ENCODE measurements around the gene HIF1A. TPM values are rescaled to one million over a fixed set of nuclear protein-coding genes. Genes with fewer than 3 reads are reported as not detected.

Gene HIF1A
- total and polyA plus RNA-seq, 5 donors from 2014 or later: 48.2 to 123 (median 60.7) TPM

- H3K27me3 ChIP-seq (ENCODE audit: control insufficient read depth, insufficient read depth, low read length): peaks cover 1% of the 10 kb centered on the region
- Mint-ChIP-seq H3K9me3 (peaks cover 0 to 4% (median 0%) of the 10 kb centered on the region in 7 donors), H3K27me3 (peaks cover 8% of the 10 kb centered on the region), H3K27ac (peak overlapping the region; percentile 100), H3K4me1 (peaks cover 22 to 51% (median 44%) of the 10 kb centered on the region in 4 donors), H3K4me3 (peak overlapping the region; percentile 88 to 100 (median 98)), H3K36me3 (no peaks in the 10 kb centered on the region)
- no peaks in the 10 kb centered on the region for H3K36me3 ChIP-seq (ENCODE audit: control insufficient read depth, insufficient read depth, low read length)
- DNase-seq (no peak), ATAC-seq (ENCODE audit: low read depth in 2 of 2) (no peak)
- peak overlapping the region; percentile 86 for H3K4me3 ChIP-seq (ENCODE audit: low read depth, low read length)
- no peaks in the 10 kb centered on the region for H3K9me3 ChIP-seq (ENCODE audit: control insufficient read depth in 2 of 2, low read length in 2 of 2)
- H3K4me1 ChIP-seq (ENCODE audit: control insufficient read depth, insufficient read depth, low read length, poor library complexity, severe bottlenecking): peaks cover 25% of the 10 kb centered on the region
- H3K27ac ChIP-seq (ENCODE audit: insufficient read depth, low read length, poor library complexity, severe bottlenecking): peak overlapping the region; percentile 98
Observed at GRCh38 chr14:61761557-61761956, 66.2 kb downstream of the HIF1A start.

DNA sequence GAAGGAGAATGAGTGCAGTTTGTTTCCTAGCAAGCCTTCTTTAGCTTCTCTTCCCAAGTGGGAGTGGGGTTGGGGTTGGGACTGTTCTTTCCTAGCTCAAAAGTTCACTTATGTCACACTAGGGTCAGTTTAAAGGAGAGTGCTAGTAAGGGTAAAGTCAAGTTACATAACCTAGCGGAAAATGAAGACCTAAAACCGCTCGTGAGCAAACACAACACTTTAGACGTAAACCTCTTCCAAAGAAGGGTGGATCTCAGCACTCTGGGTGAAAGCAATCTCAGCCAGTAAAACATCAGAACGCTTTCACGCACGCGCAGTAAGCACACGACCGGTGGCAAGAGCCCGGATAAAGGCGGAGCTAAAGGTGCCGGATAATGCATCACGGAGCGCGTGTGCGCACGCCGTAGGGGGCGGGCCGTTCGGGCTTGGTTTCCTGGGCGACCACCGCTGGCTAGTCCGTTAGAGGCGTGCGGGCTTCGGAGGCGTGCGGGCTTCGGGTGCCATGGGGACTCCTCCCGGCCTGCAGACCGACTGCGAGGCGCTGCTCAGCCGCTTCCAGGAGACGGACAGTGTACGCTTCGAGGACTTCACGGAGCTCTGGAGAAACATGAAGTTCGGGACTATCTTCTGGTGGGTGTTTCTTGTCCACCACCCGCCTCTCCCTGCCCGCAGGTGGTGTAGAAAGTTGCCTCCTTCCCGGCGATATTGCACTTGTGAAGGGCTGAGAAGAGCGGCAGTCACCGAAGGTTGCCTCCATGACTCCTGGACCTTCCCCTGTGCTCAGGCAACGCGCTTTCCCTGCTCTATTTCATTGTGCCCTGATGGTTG, 66.9 kb downstream of the HIF1A start, which contains the start of gene SNAPC1:
Gene SNAPC1, plus strand, starts transcription at position 462 of the 828 bp plus-strand sequence. Its CDS starts 41 bp downstream, at position 503.
- peak within 1 kb of the TSS; percentile 88 to 100 (median 98) for H3K4me3 Mint-ChIP-seq
- Histone ChIP-seq H3K9me3 (ENCODE audit: control insufficient read depth in 2 of 2, low read length in 2 of 2) (no peaks in the 10 kb centered on the region), H3K36me3 (ENCODE audit: control insufficient read depth, insufficient read depth, low read length) (no peaks in the 10 kb centered on the region), H3K27ac (ENCODE audit: insufficient read depth, low read length, poor library complexity, severe bottlenecking) (peak within 1 kb of the TSS; percentile 98), H3K27me3 (ENCODE audit: control insufficient read depth, insufficient read depth, low read length) (no peaks in the 10 kb centered on the region), H3K4me1 (ENCODE audit: control insufficient read depth, insufficient read depth, low read length, poor library complexity, severe bottlenecking) (peaks cover 25% of the 10 kb centered on the region), H3K4me3 (ENCODE audit: low read depth, low read length) (peak within 1 kb of the TSS; percentile 93)
- ATAC-seq (ENCODE audit: low read depth in 2 of 2) (peak; percentile 97), DNase-seq (peak; percentile 97 to 99 (median 97))
- peak within 1 kb of the TSS; percentile 100 for H3K27ac Mint-ChIP-seq
- H3K27me3 Mint-ChIP-seq: peaks cover 8% of the 10 kb centered on the region
- peaks cover 22 to 51% (median 45%) of the 10 kb centered on the region in 4 donors for H3K4me1 Mint-ChIP-seq
- H3K36me3 Mint-ChIP-seq: peaks cover 2% of the 10 kb centered on the region
- peaks cover 0 to 4% (median 0%) of the 10 kb centered on the region in 7 donors for H3K9me3 Mint-ChIP-seq

DNA sequence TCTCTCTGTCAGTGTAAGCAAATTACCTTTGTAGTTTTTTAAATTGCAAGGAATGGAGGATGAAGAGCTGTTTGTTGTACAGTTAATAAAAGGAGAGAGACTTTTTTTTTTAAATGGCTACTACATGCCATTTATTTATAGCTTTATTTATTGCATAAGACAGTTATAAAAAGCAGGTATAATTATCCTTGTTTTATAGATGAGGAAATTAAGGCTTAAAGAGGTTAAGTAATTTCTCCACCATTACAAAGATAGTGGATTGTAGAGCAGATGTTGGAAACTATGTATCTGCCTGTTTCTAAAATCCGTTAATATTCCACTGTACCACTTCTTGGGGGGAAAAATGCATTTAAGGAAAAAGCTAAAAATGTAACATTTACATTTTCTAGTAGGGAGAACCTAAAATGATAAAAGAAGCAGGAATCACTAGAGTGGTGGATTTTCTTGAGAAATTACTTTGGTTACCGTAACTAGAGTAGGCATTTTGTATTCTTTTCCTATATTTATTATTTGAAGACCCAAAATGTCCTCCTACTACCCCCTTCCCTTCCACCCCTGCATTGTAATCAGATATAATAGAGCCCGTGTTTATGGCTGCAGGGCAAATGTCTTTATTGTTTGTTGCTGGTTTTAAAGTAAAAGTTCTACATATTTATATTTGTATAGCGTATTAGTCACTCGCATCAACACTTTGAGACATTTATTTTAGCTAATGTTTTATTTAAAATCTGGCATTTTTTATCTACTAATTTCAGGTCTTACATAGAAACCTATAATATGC, 69.2 kb downstream of the HIF1A start:
- Histone ChIP-seq H3K27ac (ENCODE audit: insufficient read depth, low read length, poor library complexity, severe bottlenecking) (no peak overlapping the region), H3K4me1 (ENCODE audit: control insufficient read depth, insufficient read depth, low read length, poor library complexity, severe bottlenecking) (peaks cover 25% of the 10 kb centered on the region), H3K27me3 (ENCODE audit: control insufficient read depth, insufficient read depth, low read length) (no peaks in the 10 kb centered on the region), H3K9me3 (ENCODE audit: control insufficient read depth in 2 of 2, low read length in 2 of 2) (no peaks in the 10 kb centered on the region), H3K36me3 (ENCODE audit: control insufficient read depth, insufficient read depth, low read length) (peaks cover 6% of the 10 kb centered on the region), H3K4me3 (ENCODE audit: low read depth, low read length) (no peak overlapping the region)
- H3K4me3 Mint-ChIP-seq: peak overlapping the region; percentile 41 to 98 (median 71)
- H3K9me3 Mint-ChIP-seq: peaks cover 0 to 4% (median 0%) of the 10 kb centered on the region in 7 donors
- H3K27ac Mint-ChIP-seq: peak overlapping the region in 2 of 3 donors; percentile 83 to 100
- H3K36me3 Mint-ChIP-seq: peaks cover 15% of the 10 kb centered on the region
- ATAC-seq (ENCODE audit: low read depth in 2 of 2): no peak
- peaks cover 23 to 51% (median 45%) of the 10 kb centered on the region in 4 donors for H3K4me1 Mint-ChIP-seq
- DNase-seq: no peak
- peaks cover 4% of the 10 kb centered on the region for H3K27me3 Mint-ChIP-seq

DNA sequence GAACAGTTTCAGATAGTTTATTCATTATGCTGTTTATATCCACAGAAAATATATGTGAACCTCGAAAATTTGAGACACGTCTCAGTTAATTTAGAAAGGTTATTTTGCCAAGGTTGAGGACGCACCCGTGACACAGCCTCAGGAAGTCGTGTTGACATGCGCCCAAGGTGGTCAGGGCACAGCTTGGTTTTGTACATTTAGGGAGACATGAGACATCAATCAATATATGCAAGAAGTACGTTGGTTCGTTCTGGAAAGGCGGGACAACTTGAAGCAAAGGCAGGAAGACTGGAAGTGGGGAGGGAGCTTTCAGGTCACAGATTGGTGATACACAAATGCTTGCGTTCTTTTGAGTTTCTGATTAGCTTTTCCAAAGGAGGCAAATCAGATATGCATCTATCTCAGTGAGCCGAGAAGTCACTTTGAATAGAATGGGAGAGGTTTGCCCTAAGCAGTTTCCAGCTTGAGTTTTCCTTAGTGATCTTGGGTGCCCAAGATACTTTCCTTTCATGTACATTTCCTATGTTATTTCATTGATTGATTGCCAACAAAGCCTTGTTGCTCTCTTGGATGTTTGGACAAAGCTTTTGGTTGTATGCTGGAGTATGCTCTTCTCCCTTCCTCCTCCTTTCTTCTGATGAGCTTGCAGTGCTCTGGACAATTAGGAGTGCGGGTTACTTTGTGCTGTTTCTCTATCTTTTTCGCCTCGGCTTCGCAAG, 70.1 kb downstream of the HIF1A start:
- Histone ChIP-seq H3K36me3 (ENCODE audit: control insufficient read depth, insufficient read depth, low read length) (peaks cover 11% of the 10 kb centered on the region), H3K4me1 (ENCODE audit: control insufficient read depth, insufficient read depth, low read length, poor library complexity, severe bottlenecking) (peaks cover 25% of the 10 kb centered on the region), H3K9me3 (ENCODE audit: control insufficient read depth in 2 of 2, low read length in 2 of 2) (no peaks in the 10 kb centered on the region), H3K4me3 (ENCODE audit: low read depth, low read length) (no peak overlapping the region), H3K27me3 (ENCODE audit: control insufficient read depth, insufficient read depth, low read length) (no peaks in the 10 kb centered on the region), H3K27ac (ENCODE audit: insufficient read depth, low read length, poor library complexity, severe bottlenecking) (no peak overlapping the region)
- DNase-seq: no peak
- H3K9me3 Mint-ChIP-seq: peaks cover 0 to 4% (median 0%) of the 10 kb centered on the region in 7 donors
- H3K36me3 Mint-ChIP-seq: peaks cover 20% of the 10 kb centered on the region
- peaks cover 4% of the 10 kb centered on the region for H3K27me3 Mint-ChIP-seq
- H3K4me3 Mint-ChIP-seq: peak overlapping the region in 2 of 4 donors; percentile 21 to 88
- peaks cover 23 to 51% (median 45%) of the 10 kb centered on the region in 4 donors for H3K4me1 Mint-ChIP-seq
- no peak for ATAC-seq (ENCODE audit: low read depth in 2 of 2)
- H3K27ac Mint-ChIP-seq: peak overlapping the region in 2 of 3 donors; percentile 20 to 27

DNA sequence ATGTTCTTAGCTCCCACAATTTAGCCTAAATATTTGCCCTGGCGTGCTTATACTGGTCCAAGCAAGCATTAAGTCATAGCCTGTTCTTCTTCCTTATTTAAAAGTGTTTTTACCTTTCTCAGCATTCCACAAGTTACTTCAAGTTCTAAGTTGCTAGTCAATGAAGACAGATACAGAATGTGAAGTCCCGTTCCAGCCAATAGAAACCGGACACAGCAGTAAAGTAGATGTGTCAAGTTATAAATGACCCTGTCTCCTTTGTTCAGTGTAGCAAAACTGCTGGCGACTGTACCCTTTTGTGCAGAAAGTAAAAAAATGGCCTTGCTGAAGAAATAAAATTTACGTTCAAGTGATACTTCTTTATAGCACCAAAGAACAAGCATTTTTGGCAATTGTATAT, 70.8 kb downstream of the HIF1A start:
- Mint-ChIP-seq H3K36me3 (peaks cover 21% of the 10 kb centered on the region), H3K4me1 (peaks cover 23 to 51% (median 45%) of the 10 kb centered on the region in 4 donors)

GRCh38 chr14:61768240-61768639, 72.9 kb downstream of the HIF1A start:
- Mint-ChIP-seq H3K27ac (no peak overlapping the region), H3K9me3 (peaks cover 0 to under 1% (median 0%) of the 10 kb centered on the region in 7 donors), H3K27me3 (no peaks in the 10 kb centered on the region), H3K4me3 (peak overlapping the region in 1 of 4 donors; percentile 47), H3K36me3 (peaks cover 36% of the 10 kb centered on the region), H3K4me1 (peaks cover 15 to 47% (median 31%) of the 10 kb centered on the region in 4 donors)
- Histone ChIP-seq H3K27ac (ENCODE audit: insufficient read depth, low read length, poor library complexity, severe bottlenecking) (no peak overlapping the region), H3K4me3 (ENCODE audit: low read depth, low read length) (no peak overlapping the region), H3K9me3 (ENCODE audit: control insufficient read depth in 2 of 2, low read length in 2 of 2) (no peaks in the 10 kb centered on the region), H3K36me3 (ENCODE audit: control insufficient read depth, insufficient read depth, low read length) (peaks cover 17% of the 10 kb centered on the region), H3K4me1 (ENCODE audit: control insufficient read depth, insufficient read depth, low read length, poor library complexity, severe bottlenecking) (peaks cover 8% of the 10 kb centered on the region), H3K27me3 (ENCODE audit: control insufficient read depth, insufficient read depth, low read length) (no peaks in the 10 kb centered on the region)
- ATAC-seq (ENCODE audit: low read depth in 2 of 2) (no peak), DNase-seq (no peak)

More for the DNA sequence above, 70.8 kb downstream of the HIF1A start:
- H3K9me3 Mint-ChIP-seq: peaks cover 0 to 2% (median 0%) of the 10 kb centered on the region in 7 donors
- peak overlapping the region in 2 of 3 donors; percentile 20 to 71 for H3K27ac Mint-ChIP-seq
- no peak overlapping the region for H3K4me3 ChIP-seq (ENCODE audit: low read depth, low read length)
- H3K27ac ChIP-seq (ENCODE audit: insufficient read depth, low read length, poor library complexity, severe bottlenecking): no peak overlapping the region
- DNase-seq: no peak
- H3K36me3 ChIP-seq (ENCODE audit: control insufficient read depth, insufficient read depth, low read length): peaks cover 17% of the 10 kb centered on the region
- peaks cover 4% of the 10 kb centered on the region for H3K27me3 Mint-ChIP-seq
- no peak for ATAC-seq (ENCODE audit: low read depth in 2 of 2)
- peaks cover 25% of the 10 kb centered on the region for H3K4me1 ChIP-seq (ENCODE audit: control insufficient read depth, insufficient read depth, low read length, poor library complexity, severe bottlenecking)
- H3K9me3 ChIP-seq (ENCODE audit: control insufficient read depth in 2 of 2, low read length in 2 of 2): no peaks in the 10 kb centered on the region
- H3K27me3 ChIP-seq (ENCODE audit: control insufficient read depth, insufficient read depth, low read length): no peaks in the 10 kb centered on the region
- H3K4me3 Mint-ChIP-seq: peak overlapping the region in 1 of 4 donors; percentile 28

DNA sequence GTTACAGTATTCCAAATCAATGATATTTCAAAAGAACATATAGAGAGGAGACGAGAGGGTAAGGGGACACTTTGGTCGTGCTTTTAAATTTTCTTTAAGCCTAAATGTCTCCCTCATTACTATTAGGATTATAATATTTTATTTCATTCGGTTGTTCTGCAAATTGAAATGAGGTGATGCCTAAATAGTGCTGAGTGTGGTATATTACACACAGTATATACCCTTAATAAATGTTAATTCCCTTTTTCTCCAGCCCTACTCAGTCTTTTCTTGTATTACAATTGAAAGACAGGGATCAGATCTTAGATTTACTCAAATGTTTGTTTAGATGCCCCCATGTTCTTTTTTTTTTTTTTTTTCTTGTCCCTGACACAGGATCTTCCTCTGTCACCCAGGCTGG, 74.6 kb downstream of the HIF1A start:
- ATAC-seq (ENCODE audit: low read depth in 2 of 2) (no peak), DNase-seq (no peak)
- Histone ChIP-seq H3K4me3 (ENCODE audit: low read depth, low read length) (no peak overlapping the region), H3K4me1 (ENCODE audit: control insufficient read depth, insufficient read depth, low read length, poor library complexity, severe bottlenecking) (no peaks in the 10 kb centered on the region), H3K9me3 (ENCODE audit: control insufficient read depth in 2 of 2, low read length in 2 of 2) (no peaks in the 10 kb centered on the region), H3K27ac (ENCODE audit: insufficient read depth, low read length, poor library complexity, severe bottlenecking) (no peak overlapping the region), H3K36me3 (ENCODE audit: control insufficient read depth, insufficient read depth, low read length) (peaks cover 22% of the 10 kb centered on the region), H3K27me3 (ENCODE audit: control insufficient read depth, insufficient read depth, low read length) (no peaks in the 10 kb centered on the region)
- Mint-ChIP-seq H3K9me3 (no peaks in the 10 kb centered on the region), H3K4me1 (peaks cover 8 to 32% (median 16%) of the 10 kb centered on the region in 4 donors), H3K27me3 (no peaks in the 10 kb centered on the region), H3K4me3 (no peak overlapping the region), H3K36me3 (peaks cover 41% of the 10 kb centered on the region), H3K27ac (no peak overlapping the region)

All from CD4-positive, CD25-positive, alpha-beta regulatory T cell (primary cell).